Measurements from ENCODE around the gene RFX8. TPM values are rescaled to one million over a fixed set of nuclear protein-coding genes. Genes with fewer than 3 reads are reported as not detected.

Gene RFX8
- total and polyA plus RNA-seq, 8 donors: 0.13 to 0.92 TPM; not detected in 6

DNA sequence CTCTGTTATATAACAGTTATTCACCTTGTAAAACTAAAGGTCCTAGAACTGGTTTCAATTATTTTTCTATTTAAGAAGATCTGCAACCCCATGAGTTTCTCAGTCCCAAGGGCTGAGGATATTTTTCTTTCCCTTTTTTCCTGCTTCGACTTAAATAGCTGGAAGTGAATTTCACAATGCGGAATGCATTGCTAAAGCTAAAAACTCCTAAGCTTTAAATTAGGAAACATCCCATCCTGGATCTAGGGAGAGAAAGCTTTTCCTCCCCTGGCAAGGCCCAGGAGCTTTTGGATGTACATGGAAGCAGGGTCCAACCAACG is 1.4 kb downstream of the RFX8 start:
- 42 to 54% (median 48%) methylated on average over 3 of the region's 3 CpGs for WGBS, 5 donors

DNA sequence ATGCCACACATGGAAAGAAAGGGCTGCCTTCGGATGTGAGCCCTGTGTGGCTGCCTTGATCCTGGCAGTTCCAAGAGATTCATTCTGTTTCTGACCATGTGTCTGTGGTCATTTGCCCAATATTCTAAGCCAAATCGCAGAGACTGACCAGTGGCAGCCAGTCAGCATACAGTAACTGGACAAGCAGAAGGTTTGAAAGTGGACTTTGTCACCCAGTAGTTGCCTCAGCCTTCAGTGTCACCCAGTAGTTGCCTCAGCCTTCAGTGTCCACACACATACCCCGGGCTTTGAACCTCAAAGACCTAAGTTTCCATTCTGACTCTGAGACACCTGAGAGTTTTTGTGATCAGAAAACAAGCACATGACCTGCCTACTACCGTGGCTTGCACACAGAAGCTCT is 5.0 kb downstream of the RFX8 start:
- TF ChIP-seq, protein P1, sequence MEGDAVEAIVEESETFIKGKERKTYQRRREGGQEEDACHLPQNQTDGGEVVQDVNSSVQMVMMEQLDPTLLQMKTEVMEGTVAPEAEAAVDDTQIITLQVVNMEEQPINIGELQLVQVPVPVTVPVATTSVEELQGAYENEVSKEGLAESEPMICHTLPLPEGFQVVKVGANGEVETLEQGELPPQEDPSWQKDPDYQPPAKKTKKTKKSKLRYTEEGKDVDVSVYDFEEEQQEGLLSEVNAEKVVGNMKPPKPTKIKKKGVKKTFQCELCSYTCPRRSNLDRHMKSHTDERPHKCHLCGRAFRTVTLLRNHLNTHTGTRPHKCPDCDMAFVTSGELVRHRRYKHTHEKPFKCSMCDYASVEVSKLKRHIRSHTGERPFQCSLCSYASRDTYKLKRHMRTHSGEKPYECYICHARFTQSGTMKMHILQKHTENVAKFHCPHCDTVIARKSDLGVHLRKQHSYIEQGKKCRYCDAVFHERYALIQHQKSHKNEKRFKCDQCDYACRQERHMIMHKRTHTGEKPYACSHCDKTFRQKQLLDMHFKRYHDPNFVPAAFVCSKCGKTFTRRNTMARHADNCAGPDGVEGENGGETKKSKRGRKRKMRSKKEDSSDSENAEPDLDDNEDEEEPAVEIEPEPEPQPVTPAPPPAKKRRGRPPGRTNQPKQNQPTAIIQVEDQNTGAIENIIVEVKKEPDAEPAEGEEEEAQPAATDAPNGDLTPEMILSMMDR (IDR thresholded peaks at IDR 0.05): no peak
- TF ChIP-seq POLR2AphosphoS5 (IDR thresholded peaks at IDR 0.05) (no peak), POLR2A (IDR thresholded peaks at IDR 0.05) (no peak), EP300 (IDR thresholded peaks at IDR 0.05) (no peak)
- Histone ChIP-seq H3K36me3 (no peaks in the 10 kb centered on the region), H3K9me3 (no peaks in the 10 kb centered on the region), H3K27ac (no peak overlapping the region), H3K4me1 (peaks cover 7 to 19% (median 16%) of the 10 kb centered on the region in 4 donors), H3K4me3 (no peak overlapping the region), H3K27me3 (peaks cover 0 to 15% (median 12%) of the 10 kb centered on the region in 3 donors)
- no peak for DNase-seq
- intact Hi-C loops (cut with DNase I; ENCODE audit: low total_unique reads): no loop called here
- WGBS, 5 donors: 69 to 81% (median 79%) methylated on average over 4 of the region's 4 CpGs

More for the DNA sequence above, 1.4 kb downstream of the RFX8 start:
- Histone ChIP-seq H3K27me3 (peaks cover 0 to 19% (median 15%) of the 10 kb centered on the region in 3 donors), H3K36me3 (no peaks in the 10 kb centered on the region), H3K4me3 (peak overlapping the region; percentile 56 to 74 (median 60)), H3K27ac (peak overlapping the region in 4 of 5 donors; percentile 50 to 77 (median 74)), H3K9me3 (no peaks in the 10 kb centered on the region), H3K4me1 (peaks cover 7 to 23% (median 17%) of the 10 kb centered on the region in 4 donors)
- no peak for DNase-seq
- intact Hi-C loops (cut with DNase I; ENCODE audit: low total_unique reads): no loop called here
- TF ChIP-seq, protein P1 (IDR thresholded peaks at IDR 0.05): no peak
- no peak for TF ChIP-seq POLR2AphosphoS5 (IDR thresholded peaks at IDR 0.05)
- no peak for TF ChIP-seq POLR2A (IDR thresholded peaks at IDR 0.05)
- no peak for TF ChIP-seq EP300 (IDR thresholded peaks at IDR 0.05)

DNA sequence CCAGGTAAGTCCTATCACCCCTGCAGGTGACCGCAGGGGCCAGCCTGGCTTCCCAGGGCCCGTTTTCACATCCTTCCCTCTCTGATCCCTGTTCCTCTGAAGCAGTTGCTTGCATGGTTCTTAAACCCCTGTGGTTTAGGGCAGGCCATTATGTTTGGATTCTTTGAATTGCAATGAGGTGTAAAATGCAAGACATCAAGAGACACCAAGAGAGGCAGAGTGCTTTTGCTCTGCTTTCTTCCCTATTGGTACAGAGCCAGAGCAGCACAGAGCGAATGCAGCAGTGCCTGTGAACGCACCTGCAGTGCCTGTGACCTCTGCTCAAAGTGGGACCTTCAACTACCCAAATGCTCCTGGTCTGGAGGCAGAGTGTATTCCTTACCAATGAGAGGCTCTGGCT is 7.6 kb downstream of the RFX8 start:
- WGBS, 5 donors: 80 to 89% (median 82%) methylated on average over 4 of the region's 4 CpGs
- no peaks in the 10 kb centered on the region for H3K9me3 ChIP-seq
- no peak for TF ChIP-seq POLR2AphosphoS5 (IDR thresholded peaks at IDR 0.05)
- no peak for TF ChIP-seq EP300 (IDR thresholded peaks at IDR 0.05)
- TF ChIP-seq POLR2A (IDR thresholded peaks at IDR 0.05): no peak
- TF ChIP-seq, protein P1 (IDR thresholded peaks at IDR 0.05): no peak
- no peak for DNase-seq
- no peaks in the 10 kb centered on the region for H3K36me3 ChIP-seq
- peaks cover 0 to 3% (median 0%) of the 10 kb centered on the region in 3 donors for H3K27me3 ChIP-seq
- intact Hi-C loops (cut with DNase I; ENCODE audit: low total_unique reads): no loop called here
- no peak overlapping the region for H3K4me3 ChIP-seq
- peaks cover 0 to 6% (median 0%) of the 10 kb centered on the region in 4 donors for H3K4me1 ChIP-seq
- no peak overlapping the region for H3K27ac ChIP-seq

DNA sequence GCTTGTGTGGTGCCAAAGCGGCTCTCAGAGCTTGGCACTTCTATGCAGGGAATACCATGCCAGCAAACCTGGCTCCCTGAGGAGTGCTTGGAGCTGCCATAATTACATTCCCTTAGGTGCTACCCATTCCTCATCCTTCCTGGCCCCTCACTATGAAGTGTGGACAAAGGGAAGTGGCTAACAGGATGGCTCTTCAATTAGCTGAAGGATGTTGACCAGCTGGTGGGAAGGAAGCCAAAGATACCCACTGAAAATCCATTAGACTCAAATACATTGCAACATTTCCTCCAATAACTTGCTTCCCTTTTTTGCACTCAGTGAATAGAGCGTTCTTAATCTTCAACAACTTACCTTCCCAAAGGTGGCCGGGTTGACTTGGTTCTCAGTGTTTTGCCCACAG is 8.5 kb downstream of the RFX8 start:
- Histone ChIP-seq H3K4me3 (no peak overlapping the region), H3K27me3 (peaks cover 0 to 5% (median under 1%) of the 10 kb centered on the region in 3 donors), H3K36me3 (no peaks in the 10 kb centered on the region), H3K4me1 (peaks cover 0 to 6% (median 0%) of the 10 kb centered on the region in 4 donors), H3K27ac (no peak overlapping the region), H3K9me3 (no peaks in the 10 kb centered on the region)
- intact Hi-C loops (cut with DNase I; ENCODE audit: low total_unique reads): no loop called here
- 69 to 86% (median 85%) methylated on average over 3 of the region's 3 CpGs for WGBS, 5 donors
- DNase-seq: peak in 1 of 2 donors; percentile 16
- TF ChIP-seq POLR2AphosphoS5 (IDR thresholded peaks at IDR 0.05) (no peak), EP300 (IDR thresholded peaks at IDR 0.05) (no peak), POLR2A (IDR thresholded peaks at IDR 0.05) (no peak)
- TF ChIP-seq, protein P1 (IDR thresholded peaks at IDR 0.05): no peak

All from stomach (tissue), 9 donors.